ENCODE data around the gene NSL1.

The NSL1 gene

GRCh38 chr1:212699625-212700222 is 91.9 kb downstream of the NSL1 start, which contains the start of gene BATF3:
Gene BATF3, minus strand, starts transcription at chr1:212699840. Its CDS starts 78 bp downstream, at chr1:212699762.
- Histone ChIP-seq H3K9ac (ENCODE audit: low read length) (peak within 1 kb of the TSS; percentile 55), H3F3A (ENCODE audit: insufficient read depth) (peaks cover 20% of the 10 kb centered on the region), H3K27ac (ENCODE audit: low read depth, low read length) (no peak within 1 kb of the TSS), H4K20me1 (ENCODE audit: low read depth, low read length) (no peaks in the 10 kb centered on the region), H3K27me3 (ENCODE audit: low read length) (no peaks in the 10 kb centered on the region), H3K4me2 (ENCODE audit: low read depth, low read length, poor library complexity, severe bottlenecking) (peak within 1 kb of the TSS; percentile 90), H3K4me3 (ENCODE audit: insufficient read depth, low read length, poor library complexity, severe bottlenecking) (peak within 1 kb of the TSS; percentile 75), H3K36me3 (ENCODE audit: low read length) (no peaks in the 10 kb centered on the region), H3K9me2 (replicated peaks; ENCODE audit: insufficient read depth, low read length) (no peaks in the 10 kb centered on the region), H3K79me2 (ENCODE audit: insufficient read depth, low read length) (no peaks in the 10 kb centered on the region), H2AFZ (ENCODE audit: low read depth, low read length, severe bottlenecking) (peak within 1 kb of the TSS; percentile 95), H3K9me3 (ENCODE audit: insufficient read depth, low read length) (no peaks in the 10 kb centered on the region)
- no peak for TF ChIP-seq EZH2phosphoT487 (conservative IDR thresholded peaks at IDR 0.05; ENCODE audit: low read length)
- TF ChIP-seq, protein P1, sequence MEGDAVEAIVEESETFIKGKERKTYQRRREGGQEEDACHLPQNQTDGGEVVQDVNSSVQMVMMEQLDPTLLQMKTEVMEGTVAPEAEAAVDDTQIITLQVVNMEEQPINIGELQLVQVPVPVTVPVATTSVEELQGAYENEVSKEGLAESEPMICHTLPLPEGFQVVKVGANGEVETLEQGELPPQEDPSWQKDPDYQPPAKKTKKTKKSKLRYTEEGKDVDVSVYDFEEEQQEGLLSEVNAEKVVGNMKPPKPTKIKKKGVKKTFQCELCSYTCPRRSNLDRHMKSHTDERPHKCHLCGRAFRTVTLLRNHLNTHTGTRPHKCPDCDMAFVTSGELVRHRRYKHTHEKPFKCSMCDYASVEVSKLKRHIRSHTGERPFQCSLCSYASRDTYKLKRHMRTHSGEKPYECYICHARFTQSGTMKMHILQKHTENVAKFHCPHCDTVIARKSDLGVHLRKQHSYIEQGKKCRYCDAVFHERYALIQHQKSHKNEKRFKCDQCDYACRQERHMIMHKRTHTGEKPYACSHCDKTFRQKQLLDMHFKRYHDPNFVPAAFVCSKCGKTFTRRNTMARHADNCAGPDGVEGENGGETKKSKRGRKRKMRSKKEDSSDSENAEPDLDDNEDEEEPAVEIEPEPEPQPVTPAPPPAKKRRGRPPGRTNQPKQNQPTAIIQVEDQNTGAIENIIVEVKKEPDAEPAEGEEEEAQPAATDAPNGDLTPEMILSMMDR (IDR thresholded peaks at IDR 0.05; ENCODE audit: insufficient read depth, low read length, poor library complexity, severe bottlenecking) = no peak

DNA sequence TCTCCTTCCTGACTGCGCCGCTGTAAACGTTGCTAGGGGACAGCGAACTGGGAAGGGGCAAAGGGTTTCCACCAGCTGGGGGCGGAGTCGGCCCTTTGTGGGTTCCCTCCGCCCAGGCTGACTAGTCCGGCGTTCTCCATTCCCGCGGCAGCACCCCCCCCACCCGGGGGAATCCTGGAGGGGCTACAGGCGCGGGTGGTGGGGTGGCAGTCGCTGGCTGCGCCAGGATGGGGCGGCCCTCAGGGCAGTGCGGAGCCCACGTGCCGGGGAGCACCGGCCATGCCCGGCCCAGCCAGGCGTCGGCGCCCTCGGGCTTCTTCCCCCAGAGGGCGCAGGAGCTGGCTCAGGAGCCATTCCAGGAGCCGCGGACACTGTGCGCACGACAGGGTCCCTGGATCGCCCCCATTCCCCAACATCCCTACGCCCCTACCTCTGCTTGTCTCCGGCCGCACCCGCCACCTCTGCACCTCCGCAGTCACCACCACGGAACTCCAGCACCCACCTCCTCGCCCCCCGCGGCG is 92.4 kb downstream of the NSL1 start:
- no peaks in the 10 kb centered on the region for H3K36me3 ChIP-seq (ENCODE audit: low read length)
- H3K79me2 ChIP-seq (ENCODE audit: insufficient read depth, low read length) = no peaks in the 10 kb centered on the region
- H3K4me2 ChIP-seq (ENCODE audit: low read depth, low read length, poor library complexity, severe bottlenecking) = peak overlapping the region; percentile 90
- peak overlapping the region; percentile 75 for H3K4me3 ChIP-seq (ENCODE audit: insufficient read depth, low read length, poor library complexity, severe bottlenecking)
- H3K9me2 ChIP-seq (replicated peaks; ENCODE audit: insufficient read depth, low read length) = no peaks in the 10 kb centered on the region
- peak overlapping the region; percentile 55 for H3K9ac ChIP-seq (ENCODE audit: low read length)
- peak overlapping the region; percentile 84 for H2AFZ ChIP-seq (ENCODE audit: low read depth, low read length, severe bottlenecking)
- H4K20me1 ChIP-seq (ENCODE audit: low read depth, low read length) = no peaks in the 10 kb centered on the region
- H3K9me3 ChIP-seq (ENCODE audit: insufficient read depth, low read length) = no peaks in the 10 kb centered on the region
- H3K27me3 ChIP-seq (ENCODE audit: low read length) = no peaks in the 10 kb centered on the region
- H3F3A ChIP-seq (ENCODE audit: insufficient read depth) = peaks cover 20% of the 10 kb centered on the region
- TF ChIP-seq EZH2phosphoT487 (conservative IDR thresholded peaks at IDR 0.05; ENCODE audit: low read length) = no peak
- TF ChIP-seq, protein P1 (IDR thresholded peaks at IDR 0.05; ENCODE audit: insufficient read depth, low read length, poor library complexity, severe bottlenecking) = peak; percentile 65
- no peak overlapping the region for H3K27ac ChIP-seq (ENCODE audit: low read depth, low read length)

DNA sequence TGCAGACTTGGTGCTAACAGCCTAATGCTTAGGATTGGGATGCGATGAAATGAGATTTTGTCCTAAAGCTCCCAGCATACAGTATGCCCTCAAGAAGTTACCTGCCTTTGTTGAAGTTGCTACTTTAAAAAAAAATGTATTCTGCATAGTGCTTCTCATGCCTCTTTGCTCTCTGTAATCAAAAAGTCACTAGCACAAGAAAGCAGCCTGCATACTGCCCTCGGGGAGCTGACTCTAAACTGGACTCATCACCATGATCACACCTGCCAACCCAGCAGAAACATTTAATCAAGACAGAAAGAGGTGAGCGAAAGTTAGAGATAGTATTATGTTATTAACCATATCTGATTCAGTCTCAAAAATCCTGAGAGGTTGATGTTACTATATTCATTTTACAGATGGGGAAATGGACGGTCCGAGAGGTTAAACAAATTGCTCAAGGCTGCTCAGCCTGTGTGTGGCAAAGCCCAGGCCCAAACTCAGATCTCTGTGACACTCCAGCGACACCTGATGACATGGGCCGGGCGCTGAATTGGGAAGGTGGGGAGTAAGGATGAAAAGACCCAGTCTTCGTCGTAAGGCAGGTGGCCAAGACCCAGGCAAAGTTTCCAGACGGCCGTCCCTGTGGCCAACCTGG is 93.0 kb downstream of the NSL1 start:
- TF ChIP-seq EZH2phosphoT487 (conservative IDR thresholded peaks at IDR 0.05; ENCODE audit: low read length) = no peak
- TF ChIP-seq, protein P1 (IDR thresholded peaks at IDR 0.05; ENCODE audit: insufficient read depth, low read length, poor library complexity, severe bottlenecking) = no peak
- Histone ChIP-seq H3K4me3 (ENCODE audit: insufficient read depth, low read length, poor library complexity, severe bottlenecking) (peak overlapping the region; percentile 75), H3K27ac (ENCODE audit: low read depth, low read length) (no peak overlapping the region), H2AFZ (ENCODE audit: low read depth, low read length, severe bottlenecking) (peak overlapping the region; percentile 84), H3F3A (ENCODE audit: insufficient read depth) (peaks cover 20% of the 10 kb centered on the region), H4K20me1 (ENCODE audit: low read depth, low read length) (no peaks in the 10 kb centered on the region), H3K9ac (ENCODE audit: low read length) (peak overlapping the region; percentile 55), H3K27me3 (ENCODE audit: low read length) (no peaks in the 10 kb centered on the region), H3K4me2 (ENCODE audit: low read depth, low read length, poor library complexity, severe bottlenecking) (peak overlapping the region; percentile 90), H3K36me3 (ENCODE audit: low read length) (no peaks in the 10 kb centered on the region), H3K9me3 (ENCODE audit: insufficient read depth, low read length) (no peaks in the 10 kb centered on the region), H3K9me2 (replicated peaks; ENCODE audit: insufficient read depth, low read length) (no peaks in the 10 kb centered on the region), H3K79me2 (ENCODE audit: insufficient read depth, low read length) (no peaks in the 10 kb centered on the region)

All from SU-DHL-6 (cell line).